Activated CD4-positive, alpha-beta T cell treated with anti-CD3 and anti-CD28 coated beads for 48 hours (primary cell): Measurements from ENCODE around the gene FAM163B.

Source experiments
- DNase-seq: peaks from one replicate; pipeline ENCODE4 v3.0.0-alpha.2; 2020

FAM163B gene

GRCh38 chr9:133609311-133610098 lies at the start of gene FAM163B:
FAM163B (minus strand) TSS chr9:133609389; CDS start chr9:133580223, 29,166 bp downstream.
- peak; percentile 53 for DNase-seq

- no peak for DNase-seq
These were observed 48.0 kb upstream of the FAM163B start for GRCh38 chr9:133657120-133657661.

- peak; percentile 45 for DNase-seq
These were observed 47.3 kb upstream of the FAM163B start for GRCh38 chr9:133656211-133657119.

GRCh38 chr9:133655701-133656100 lies 46.5 kb upstream of the FAM163B start:
- DNase-seq, result no peak

GRCh38 chr9:133654736-133655657 lies 45.8 kb upstream of the FAM163B start:
- DNase-seq, result no peak

GRCh38 chr9:133653638-133654037 lies 44.4 kb upstream of the FAM163B start:
- DNase-seq, result no peak

- no peak for DNase-seq
These were observed 40.8 kb upstream of the FAM163B start for GRCh38 chr9:133650026-133650425.

GRCh38 chr9:133649194-133649593 lies 40.0 kb upstream of the FAM163B start:
- DNase-seq, result no peak

GRCh38 chr9:133647765-133648469 lies 38.7 kb upstream of the FAM163B start:
- DNase-seq, result no peak

- DNase-seq, result no peak
These were observed 38.0 kb upstream of the FAM163B start for GRCh38 chr9:133647148-133647547.

GRCh38 chr9:133645021-133645765 lies 36.0 kb upstream of the FAM163B start:
- DNase-seq, result no peak

- DNase-seq, result no peak
These were observed 35.0 kb upstream of the FAM163B start for GRCh38 chr9:133643978-133644760.

- DNase-seq, result no peak
These were observed 34.2 kb upstream of the FAM163B start for GRCh38 chr9:133643362-133643755.

- no peak for DNase-seq
These were observed 33.6 kb upstream of the FAM163B start for GRCh38 chr9:133642708-133643361.

- no peak for DNase-seq
These were observed 32.8 kb upstream of the FAM163B start for GRCh38 chr9:133641861-133642595.

GRCh38 chr9:133641396-133641655 lies 32.1 kb upstream of the FAM163B start:
- no peak for DNase-seq

GRCh38 chr9:133640580-133641395 lies 31.6 kb upstream of the FAM163B start:
- DNase-seq, result no peak

- DNase-seq, result no peak
These were observed 31.0 kb upstream of the FAM163B start for GRCh38 chr9:133640160-133640559.
